ENCODE measurements around the gene SERGEF. TPM values are rescaled to one million over a fixed set of nuclear protein-coding genes. Genes with fewer than 3 reads are reported as not detected.

The SERGEF gene
- total and polyA plus RNA-seq, 10 of the 15 experiments (the other 5 are each of a cell fraction or from before 2014, with no cell fraction given), result 14.6 to 27.8 (median 22.4) TPM

DNA sequence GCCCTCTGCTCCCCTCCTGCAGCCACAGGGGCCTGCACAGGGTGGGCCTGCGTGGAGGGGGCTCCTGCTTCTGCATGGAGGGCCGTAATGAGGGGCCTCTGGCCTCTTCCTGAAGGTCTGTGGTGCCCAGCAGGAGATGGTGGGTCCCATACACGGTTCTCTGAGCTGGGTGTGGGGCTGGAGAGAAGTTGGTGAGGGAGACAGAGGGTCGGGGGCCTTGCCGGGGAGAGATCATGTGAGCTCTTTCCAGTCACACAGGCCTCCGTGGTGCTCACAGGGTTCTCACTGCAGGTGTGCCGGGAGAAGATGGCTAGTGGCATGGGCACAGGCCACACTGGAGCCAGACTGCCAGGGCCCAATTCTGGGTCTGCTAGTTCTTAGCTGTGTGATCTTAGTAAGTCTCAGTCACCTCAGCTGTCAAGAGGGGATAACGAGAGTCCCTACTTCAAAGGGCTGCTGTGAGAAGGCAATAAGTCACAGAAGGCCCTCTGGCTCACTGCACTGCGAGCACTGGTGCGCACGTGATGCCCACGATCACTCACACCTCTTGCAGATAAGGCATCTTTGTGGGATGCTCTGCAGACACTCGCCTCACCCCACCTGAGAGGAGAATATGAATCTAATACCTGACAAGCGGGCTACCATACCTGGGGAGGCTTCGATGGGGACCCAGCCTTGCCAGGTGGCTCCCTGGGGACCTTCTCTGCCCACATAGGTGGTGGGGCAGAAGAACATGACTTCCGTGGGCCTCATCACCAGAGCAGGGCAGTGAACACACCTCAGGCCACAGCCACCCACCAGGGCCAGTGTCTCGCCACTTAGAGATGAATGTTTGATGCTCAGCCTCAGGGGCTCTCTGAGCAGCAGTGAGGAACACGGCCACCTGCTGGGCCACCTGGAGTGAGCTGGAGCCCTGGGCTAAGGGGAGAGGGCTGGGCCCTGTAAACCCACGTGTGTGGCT, 263.8 kb downstream of the SERGEF start (continued):
- TF ChIP-seq ZNF217 (IDR thresholded peaks at IDR 0.05) (no peak), TCF3 (IDR thresholded peaks at IDR 0.05; ENCODE audit: borderline replicate concordance, insufficient read depth, low read depth, low read length) (no peak), ASH2L (IDR thresholded peaks at IDR 0.05; ENCODE audit: borderline replicate concordance, low read depth) (no peak)

DNA sequence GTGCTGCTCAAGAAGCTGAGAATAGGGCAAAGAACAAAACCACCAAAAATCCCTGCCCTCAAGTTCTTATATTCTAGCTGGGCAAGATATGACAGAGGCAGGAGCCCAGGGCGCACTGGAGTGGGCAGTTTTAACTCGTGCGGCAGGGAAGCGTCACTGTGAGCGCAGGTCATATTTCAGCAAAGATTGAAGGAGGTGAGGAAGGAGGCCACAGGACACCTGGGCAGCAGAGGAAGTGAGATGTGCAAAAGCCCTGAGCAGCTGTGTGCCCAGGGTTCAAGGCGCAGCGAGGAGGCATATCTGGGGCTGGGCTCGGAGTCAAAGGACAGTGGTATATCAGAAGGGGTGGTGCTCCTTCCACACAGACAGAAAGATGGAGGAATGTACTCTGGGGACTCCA, 264.8 kb downstream of the SERGEF start:
- RAD21 ChIA-PET (ENCODE audit: unreplicated experiment), result no interaction called here
- 83% methylated on average over 8 of the region's 8 CpGs for WGBS (ENCODE audit: insufficient coverage, insufficient replicate concordance, low lambda C conversion rate, missing lambda C conversion rate)
- Histone ChIP-seq H3K79me2 (ENCODE audit: control insufficient read depth, insufficient read depth, low read length) (no peaks in the 10 kb centered on the region), H3K9me3 (replicated peaks; ENCODE audit: control insufficient read depth, insufficient read depth, low read length) (no peaks in the 10 kb centered on the region), H3K4me1 (ENCODE audit: control insufficient read depth, insufficient read depth, low read length) (no peaks in the 10 kb centered on the region), H3K27me3 (replicated peaks in 1 of 2; ENCODE audit: control insufficient read depth in 2 of 2, insufficient read depth in 2 of 2, low read length in 1 of 2) (peaks cover 0 to 1% of the 10 kb centered on the region in 2 experiments; a peak in 2 of 4 replicates), H3K4me2 (ENCODE audit: control insufficient read depth, insufficient read depth) (no peak overlapping the region), H4K20me1 (ENCODE audit: control insufficient read depth, insufficient read depth) (no peaks in the 10 kb centered on the region), H3K36me3 (ENCODE audit: control insufficient read depth in 2 of 2, insufficient read depth in 2 of 2, low read length in 1 of 2) (no peaks in the 10 kb centered on the region), H2AFZ (ENCODE audit: control insufficient read depth, low read depth, low read length) (no peak overlapping the region), H3K4me3 (no peak overlapping the region), H3K27ac (ENCODE audit: control insufficient read depth, insufficient read depth) (no peak overlapping the region), H3K9ac (ENCODE audit: control insufficient read depth, insufficient read depth, low read length) (no peak overlapping the region)
- in situ Hi-C loops (cut with MboI), result no loop called here
- SMC1A ChIA-PET (ENCODE audit: uncharacterized antibody, unreplicated experiment), result no interaction called here
- TF ChIP-seq TBL1XR1 (IDR thresholded peaks at IDR 0.05; ENCODE audit: low read depth, low read length) (no peak), GATAD2B (conservative IDR thresholded peaks at IDR 0.05; ENCODE audit: low read depth) (no peak), SMAD5 (IDR thresholded peaks at IDR 0.05; ENCODE audit: low read depth) (no peak), CEBPB (IDR thresholded peaks at IDR 0.05; ENCODE audit: borderline replicate concordance in 1 of 2, low read depth in 2 of 2, low read length in 2 of 2) (no peak), NFXL1 (IDR thresholded peaks at IDR 0.05; ENCODE audit: borderline replicate concordance) (no peak), MEF2A (IDR thresholded peaks at IDR 0.05; ENCODE audit: insufficient read depth, low read depth, low read length) (no peak), HDGF (IDR thresholded peaks at IDR 0.05) (no peak)
- TF ChIP-seq, protein P1, sequence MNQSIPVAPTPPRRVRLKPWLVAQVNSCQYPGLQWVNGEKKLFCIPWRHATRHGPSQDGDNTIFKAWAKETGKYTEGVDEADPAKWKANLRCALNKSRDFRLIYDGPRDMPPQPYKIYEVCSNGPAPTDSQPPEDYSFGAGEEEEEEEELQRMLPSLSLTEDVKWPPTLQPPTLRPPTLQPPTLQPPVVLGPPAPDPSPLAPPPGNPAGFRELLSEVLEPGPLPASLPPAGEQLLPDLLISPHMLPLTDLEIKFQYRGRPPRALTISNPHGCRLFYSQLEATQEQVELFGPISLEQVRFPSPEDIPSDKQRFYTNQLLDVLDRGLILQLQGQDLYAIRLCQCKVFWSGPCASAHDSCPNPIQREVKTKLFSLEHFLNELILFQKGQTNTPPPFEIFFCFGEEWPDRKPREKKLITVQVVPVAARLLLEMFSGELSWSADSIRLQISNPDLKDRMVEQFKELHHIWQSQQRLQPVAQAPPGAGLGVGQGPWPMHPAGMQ (IDR thresholded peaks at IDR 0.05; ENCODE audit: borderline replicate concordance), result no peak
- BruUV-seq (replicated peaks), result no TSS peak
- POLR2A ChIA-PET, result no interaction called here
- CTCF ChIA-PET, result interaction anchor here (2.9 kb wide), 1 partner anchor 17 kb away, joined by 13 read pairs; no protein-coding TSS in a partner anchor
- DNase-seq (ENCODE audit: low read depth, low spot score), result no peak
- intact Hi-C loops (cut with micrococcal nuclease; ENCODE audit: unreplicated experiment), result no loop called here
- ATAC-seq, result no peak
- no peak for FAIRE-seq
